OCI-LY3 (cell line): ENCODE results near the gene XDH.

ENCODE experiments used
- H2AFZ ChIP-seq: fragments of 200-600, 300-600 bp; shearing (Covaris generic); 2 replicates; pipeline ENCODE4 v1.6.0; 2014; ENCODE audit warnings: antibody characterized with exemption, low read depth, low read length
- H3K27ac ChIP-seq: fragments of 200-600, 300-600 bp; sonication (generic); 2 replicates; pipeline ENCODE4 v1.5.1; 2014; ENCODE audit warnings: mild to moderate bottlenecking, low read length, moderate library complexity, mixed read lengths
- H3K27me3 ChIP-seq: fragments of 200-600, 300-600 bp; sonication (generic); 2 replicates; pipeline ENCODE4 v1.6.1; 2014; ENCODE audit warnings: low read depth, low read length, mixed read lengths
- H3K36me3 ChIP-seq: fragments of 200-600, 300-600 bp; sonication (generic); replicated peaks from 2 replicates; pipeline ENCODE3; 2014; ENCODE audit warnings: low read depth, low read length, mixed read lengths
- H3K4me1 ChIP-seq: fragments of 300-600, 200-600 bp; sonication (generic); 2 replicates; pipeline ENCODE4 v1.6.1; 2014; ENCODE audit warnings: low read length, mixed read lengths
- H3K4me2 ChIP-seq: fragments of 200-600, 300-600 bp; sonication (generic); 2 replicates; pipeline ENCODE4 v1.6.1; 2014; ENCODE audit warnings: low read length, mixed read lengths
- H3K4me3 ChIP-seq: fragments of 300-600, 200-600 bp; sonication (generic); 2 replicates; pipeline ENCODE4 v1.5.1; 2014; ENCODE audit warnings: antibody characterized with exemption, mild to moderate bottlenecking, low read length, moderate library complexity
- H3K79me2 ChIP-seq: fragments of 300-600, 200-600 bp; shearing (Covaris generic); 2 replicates; pipeline ENCODE4 v1.6.1; 2014; ENCODE audit warnings: mild to moderate bottlenecking, low read length, mixed read lengths
- H3K9ac ChIP-seq: fragments of 300-600, 200-600 bp; shearing (Covaris generic); 2 replicates; pipeline ENCODE4 v1.6.0; 2014; ENCODE audit warnings: mild to moderate bottlenecking, low read length, moderate library complexity
- H3K9me3 ChIP-seq: fragments of 200-600, 300-600 bp; shearing (Covaris generic); 2 replicates; pipeline ENCODE4 v1.6.1; 2014; ENCODE audit warnings: low read length, mixed read lengths; ENCODE audit not compliant: insufficient read depth
- H4K20me1 ChIP-seq: fragments of 200-600, 300-600 bp; sonication (generic); 2 replicates; pipeline ENCODE4 v1.6.1; 2016; ENCODE audit warnings: low read length, mixed read lengths; ENCODE audit not compliant: insufficient read depth
- CTCF ChIP-seq: fragments of 200-600, 300-600 bp; sonication (generic); IDR thresholded peaks from 2 replicates; pipeline ENCODE4 v1.5.1; 2014; ENCODE audit warnings: antibody characterized with exemption, low read length, low read depth
- EZH2phosphoT487 ChIP-seq: fragments of 200-600 bp; shearing (Covaris generic); IDR thresholded peaks from 2 replicates; pipeline ENCODE4 v1.6.1; 2018; ENCODE audit warnings: antibody characterized with exemption, mixed run types, low read depth

The XDH gene

GRCh38 chr2:31373127-31373526 is 41.4 kb downstream of the XDH start:
- Histone ChIP-seq H3K4me2 (no peak overlapping the region), H3K27me3 (peaks cover 8% of the 10 kb centered on the region; the same call in 1 of the 2 replicates), H3K79me2 (no peaks in the 10 kb centered on the region), H3K36me3 (no peaks in the 10 kb centered on the region), H3K4me1 (peaks cover under 1% of the 10 kb centered on the region; the same call in 1 of the 2 replicates), H2AFZ (no peak overlapping the region), H3K4me3 (no peak overlapping the region), H4K20me1 (no peaks in the 10 kb centered on the region), H3K9me3 (no peaks in the 10 kb centered on the region), H3K9ac (no peak overlapping the region), H3K27ac (no peak overlapping the region)
- TF ChIP-seq EZH2phosphoT487: no peak
- TF ChIP-seq CTCF: no peak

DNA sequence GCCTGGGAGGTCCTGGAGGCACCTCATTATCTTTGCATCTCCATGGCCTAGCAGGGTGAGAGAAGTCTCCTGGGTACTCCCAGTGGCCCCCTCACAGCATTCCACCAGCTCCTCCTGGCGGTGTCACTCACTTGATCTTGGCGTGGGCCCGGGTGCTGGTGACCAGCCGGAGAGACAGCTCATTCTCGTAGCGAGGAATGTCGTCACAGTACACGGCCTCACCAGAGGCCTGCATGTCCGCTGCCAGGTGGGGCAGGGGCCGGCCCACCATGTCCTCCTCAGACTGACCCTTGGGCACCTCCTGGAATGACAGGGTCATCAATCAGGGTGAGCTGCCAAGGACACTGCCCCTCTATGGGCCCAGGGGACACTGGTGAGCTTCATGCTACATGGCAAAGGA is 42.4 kb downstream of the XDH start:
- no peak for TF ChIP-seq CTCF
- Histone ChIP-seq H3K4me1 (peaks cover 8% of the 10 kb centered on the region; the same call in 1 of the 2 replicates), H3K4me2 (no peak overlapping the region), H3K4me3 (no peak overlapping the region), H3K27me3 (peaks cover 8% of the 10 kb centered on the region; the same call in 1 of the 2 replicates), H4K20me1 (no peaks in the 10 kb centered on the region), H3K27ac (no peak overlapping the region), H3K9me3 (no peaks in the 10 kb centered on the region), H3K79me2 (no peaks in the 10 kb centered on the region), H3K36me3 (no peaks in the 10 kb centered on the region), H2AFZ (no peak overlapping the region), H3K9ac (no peak overlapping the region)

DNA sequence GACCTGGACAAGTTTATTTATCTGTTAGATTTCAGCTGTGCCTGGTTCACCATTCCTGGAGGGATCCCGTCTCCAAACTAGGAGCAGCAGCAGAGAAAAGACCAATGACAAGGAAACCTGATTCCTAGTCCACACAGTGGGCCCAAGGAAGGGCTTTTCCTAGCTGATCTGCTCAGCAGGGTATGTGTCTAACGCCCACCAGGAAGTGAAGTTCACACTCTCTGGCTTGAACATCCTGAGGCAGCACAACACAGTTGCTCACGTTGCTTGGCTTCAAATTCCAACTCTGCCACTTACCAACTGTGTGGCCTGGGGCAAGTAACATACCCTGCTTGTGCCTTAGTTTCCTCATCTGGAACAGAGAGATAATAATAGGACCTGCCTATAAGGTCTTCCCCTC is 42.9 kb downstream of the XDH start:
- H3K27me3 ChIP-seq: peaks cover 8% of the 10 kb centered on the region; the same call in 1 of the 2 replicates
- H2AFZ ChIP-seq: no peak overlapping the region
- H3K79me2 ChIP-seq: no peaks in the 10 kb centered on the region
- no peak overlapping the region for H3K4me3 ChIP-seq
- H3K36me3 ChIP-seq: no peaks in the 10 kb centered on the region
- H3K4me1 ChIP-seq: peaks cover 8% of the 10 kb centered on the region; the same call in 1 of the 2 replicates
- H4K20me1 ChIP-seq: no peaks in the 10 kb centered on the region
- H3K9ac ChIP-seq: no peak overlapping the region
- no peak for TF ChIP-seq CTCF
- TF ChIP-seq EZH2phosphoT487: no peak
- no peak overlapping the region for H3K4me2 ChIP-seq
- H3K27ac ChIP-seq: no peak overlapping the region
- H3K9me3 ChIP-seq: no peaks in the 10 kb centered on the region

DNA sequence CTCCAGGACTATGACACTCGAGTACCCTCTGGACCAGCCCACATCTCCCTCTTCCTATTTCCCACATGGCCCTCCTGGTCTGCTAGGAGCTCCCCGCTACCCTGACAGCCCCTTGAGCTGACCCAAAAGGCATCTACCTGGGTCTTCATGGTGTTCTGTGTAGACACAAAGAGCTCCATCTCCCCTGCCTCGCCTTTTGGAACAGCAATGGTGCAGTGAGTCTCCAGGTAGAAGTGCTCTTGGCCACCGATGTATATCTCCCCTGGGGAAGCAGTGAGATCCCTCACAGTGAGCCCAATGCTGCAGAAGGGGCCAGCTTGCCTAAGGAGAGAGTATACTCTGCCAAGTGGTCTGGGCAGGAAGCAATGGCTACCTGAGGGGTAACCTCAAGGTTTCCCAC is 47.8 kb downstream of the XDH start:
- H3K9ac ChIP-seq: no peak overlapping the region
- H3K27me3 ChIP-seq: no peaks in the 10 kb centered on the region
- H3K9me3 ChIP-seq: no peaks in the 10 kb centered on the region
- TF ChIP-seq CTCF (no peak), EZH2phosphoT487 (no peak)
- peaks cover 8% of the 10 kb centered on the region; the same call in 1 of the 2 replicates for H3K4me1 ChIP-seq
- H3K36me3 ChIP-seq: no peaks in the 10 kb centered on the region
- H4K20me1 ChIP-seq: no peaks in the 10 kb centered on the region
- H3K27ac ChIP-seq: no peak overlapping the region
- H3K4me2 ChIP-seq: no peak overlapping the region
- no peak overlapping the region for H3K4me3 ChIP-seq
- H3K79me2 ChIP-seq: no peaks in the 10 kb centered on the region
- H2AFZ ChIP-seq: no peak overlapping the region
